Keratinocyte (primary cell): ENCODE measurements around the gene TOP2A. TPM values are rescaled to one million over a fixed set of nuclear protein-coding genes. Genes with fewer than 3 reads are reported as not detected.

Source experiments
- DNase-seq: peaks from one replicate; pipeline ENCODE4 v3.0.0-alpha.2; 2011; ENCODE audit warnings: low read depth, missing footprints, low spot score
- FAIRE-seq: peaks from 2 replicates; lab custom pipeline; 2011; peaks lifted over from hg19 to GRCh38; lab: Jason Lieb, UNC
- H2AFZ ChIP-seq: 2 replicates; pipeline ENCODE4 v1.6.0; 2012; ENCODE audit warnings: low read length, control low read depth, inconsistent platforms; ENCODE audit not compliant: control insufficient read depth
- H3K27ac ChIP-seq: 2 replicates; pipeline ENCODE4 v1.5.1; 2011; ENCODE audit warnings: low read length; ENCODE audit not compliant: control insufficient read depth, insufficient read depth
- H3K27me3 ChIP-seq: 3 replicates; pipeline ENCODE4 v1.6.0; 2011; ENCODE audit warnings: low read length; ENCODE audit not compliant: control insufficient read depth, insufficient read depth; ENCODE audit errors: extremely low read depth
- H3K36me3 ChIP-seq, 2 experiments: 2 replicates in 1 of 2; 3 replicates in 1 of 2; pipeline ENCODE4 v1.5.1; 2011; ENCODE audit warnings: low read length in 2 of 2, mild to moderate bottlenecking in 1 of 2; ENCODE audit not compliant: control insufficient read depth in 2 of 2, insufficient read depth in 2 of 2; ENCODE audit errors: extremely low read depth in 1 of 2
- H3K4me1 ChIP-seq: 3 replicates; pipeline ENCODE4 v1.5.1; 2011; ENCODE audit warnings: low read length; ENCODE audit not compliant: control insufficient read depth, insufficient read depth; ENCODE audit errors: extremely low read depth
- H3K4me2 ChIP-seq: 3 replicates; pipeline ENCODE4 v1.6.0; 2011; ENCODE audit warnings: low read depth, low read length; ENCODE audit not compliant: control insufficient read depth, insufficient read depth; ENCODE audit errors: extremely low read depth
- H3K4me3 ChIP-seq, 3 experiments: fragments of 200-600 bp in 1 of 3; sonication (generic) in 1 of 3; 2 replicates in 2 of 3; 3 replicates in 1 of 3; pipeline ENCODE4 v1.5.1; 2011 to 2016; ENCODE audit warnings: low read length in 3 of 3, mild to moderate bottlenecking in 3 of 3, control low read depth in 2 of 3, inconsistent platforms in 1 of 3, low read depth in 1 of 3, mixed read lengths in 1 of 3, mixed run types in 1 of 3, moderate library complexity in 1 of 3; ENCODE audit not compliant: control insufficient read depth in 2 of 3, insufficient read depth in 2 of 3; ENCODE audit errors: extremely low read depth in 1 of 3
- H3K79me2 ChIP-seq: 2 replicates; pipeline ENCODE4 v1.6.0; 2012; ENCODE audit warnings: low read length; ENCODE audit not compliant: control insufficient read depth, insufficient read depth
- H3K9ac ChIP-seq: 3 replicates; pipeline ENCODE4 v1.6.0; 2011; ENCODE audit warnings: low read length; ENCODE audit not compliant: control insufficient read depth, insufficient read depth; ENCODE audit errors: extremely low read depth
- H3K9me1 ChIP-seq: 3 replicates; pipeline ENCODE4 v1.6.0; 2011; ENCODE audit warnings: low read length; ENCODE audit not compliant: control insufficient read depth, insufficient read depth; ENCODE audit errors: extremely low read depth
- H3K9me3 ChIP-seq: 2 replicates; pipeline ENCODE4 v1.5.1; 2012; ENCODE audit warnings: low read depth, low read length; ENCODE audit not compliant: control insufficient read depth
- H4K20me1 ChIP-seq: 3 replicates; pipeline ENCODE4 v1.6.0; 2011; ENCODE audit warnings: low read length; ENCODE audit not compliant: control insufficient read depth, insufficient read depth; ENCODE audit errors: extremely low read depth
- EZH2 ChIP-seq: IDR thresholded peaks from one replicate; pipeline ENCODE4 v1.6.1; 2012; ENCODE audit warnings: inconsistent platforms, mild to moderate bottlenecking, low read length, moderate library complexity
- dilution Hi-C: fragments of 300-500 bp; cut with MboI; formaldehyde crosslinking; loops from one replicate; pipeline ENCODE4 v1.7.0; 2020; ENCODE audit warnings: low sequenced_read_pairs; ENCODE audit not compliant: extremely low pct_ligation_motif_present
- polyA plus RNA-seq, 5 experiments: library from polyadenylated mRNA; depleted of rRNA in 3 of 5; stranded (reverse) in 3 of 5; stranded (forward) in 1 of 5; unstranded in 1 of 5; fragments of >200 nt; gene quantifications; 1 replicate in 1 of 5; 2 replicates in 3 of 5; 3 replicates in 1 of 5; pipeline versions ENCODE4 v1.2.1 to v1.2.3, GENCODE V29; 2011 to 2012; ENCODE audit warnings: missing spikeins in 2 of 5, low read depth in 1 of 5, low replicate concordance in 1 of 5
- TF ChIP-seq, protein P1 (sequence below), 3 experiments: IDR thresholded peaks in 1 of 3; conservative IDR thresholded peaks in 1 of 3; optimal IDR thresholded peaks in 1 of 3; 2 replicates in 2 of 3; 3 replicates in 1 of 3; pipeline versions ENCODE3 to v1.5.1; 2011; ENCODE audit warnings: low read length in 3 of 3, mild to moderate bottlenecking in 3 of 3, moderate library complexity in 2 of 3, control low read depth in 1 of 3, inconsistent platforms in 1 of 3; ENCODE audit not compliant: insufficient read depth in 2 of 3; ENCODE audit errors: extremely low read depth in 1 of 3

TOP2A gene
- polyA plus RNA-seq, 1 donor (not counting 4 experiments of a cell fraction or from before 2014, with no cell fraction given), result 45.0 TPM

DNA sequence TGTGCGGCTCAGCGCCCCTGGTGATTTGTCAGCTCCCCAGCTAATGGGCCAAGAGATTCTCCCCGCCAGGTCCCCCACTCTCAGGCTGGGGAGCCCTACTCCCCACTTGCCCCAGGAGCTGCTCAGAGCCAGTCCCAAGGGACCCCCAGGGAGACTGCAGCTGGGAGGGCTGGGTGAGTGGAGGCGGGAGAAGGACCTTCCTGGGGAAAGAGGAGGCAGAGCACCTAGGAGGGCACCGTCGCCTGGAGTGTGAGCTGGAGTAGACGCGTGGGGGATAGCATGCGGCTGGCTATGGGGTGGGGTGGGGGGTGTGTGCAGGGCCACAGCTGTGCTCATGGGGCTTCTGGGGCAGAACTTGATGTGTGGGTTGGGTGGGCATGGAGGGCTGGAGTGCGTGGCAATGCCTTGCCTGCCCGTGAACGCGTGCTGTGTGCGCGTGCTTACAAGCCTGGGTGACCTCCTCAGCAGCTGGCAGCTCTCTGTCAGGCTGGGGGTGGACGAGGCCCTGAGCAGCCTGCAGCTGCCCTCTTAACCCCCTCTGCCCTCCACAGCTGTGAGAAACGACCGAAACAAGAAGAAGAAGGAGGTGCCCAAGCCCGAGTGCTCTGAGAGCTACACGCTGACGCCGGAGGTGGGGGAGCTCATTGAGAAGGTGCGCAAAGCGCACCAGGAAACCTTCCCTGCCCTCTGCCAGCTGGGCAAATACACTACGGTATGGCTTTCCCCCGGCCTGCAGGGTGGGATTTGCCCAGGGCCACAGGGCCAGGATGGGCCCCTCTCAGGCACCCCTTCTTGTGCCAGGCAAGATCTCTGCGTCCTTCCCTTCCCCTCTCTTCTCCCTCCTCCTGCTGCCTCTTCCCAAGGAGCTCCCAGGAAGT lies 66.1 kb downstream of the TOP2A start:
- Histone ChIP-seq H3K9me3 (no peaks in the 10 kb centered on the region), H3K27ac (no peak overlapping the region), H4K20me1 (no peaks in the 10 kb centered on the region), H3K36me3 (peaks cover 14 to 20% of the 10 kb centered on the region in 2 experiments), H3K79me2 (peaks cover 17% of the 10 kb centered on the region), H2AFZ (no peak overlapping the region), H3K27me3 (no peaks in the 10 kb centered on the region), H3K4me3 (no peak overlapping the region), H3K4me2 (no peak overlapping the region), H3K4me1 (peaks cover 38% of the 10 kb centered on the region), H3K9ac (no peak overlapping the region), H3K9me1 (peaks cover 2% of the 10 kb centered on the region)
- FAIRE-seq (no peak), DNase-seq (no peak)
- dilution Hi-C loops, result no loop called here
- no peak for TF ChIP-seq EZH2
- TF ChIP-seq, protein P1, sequence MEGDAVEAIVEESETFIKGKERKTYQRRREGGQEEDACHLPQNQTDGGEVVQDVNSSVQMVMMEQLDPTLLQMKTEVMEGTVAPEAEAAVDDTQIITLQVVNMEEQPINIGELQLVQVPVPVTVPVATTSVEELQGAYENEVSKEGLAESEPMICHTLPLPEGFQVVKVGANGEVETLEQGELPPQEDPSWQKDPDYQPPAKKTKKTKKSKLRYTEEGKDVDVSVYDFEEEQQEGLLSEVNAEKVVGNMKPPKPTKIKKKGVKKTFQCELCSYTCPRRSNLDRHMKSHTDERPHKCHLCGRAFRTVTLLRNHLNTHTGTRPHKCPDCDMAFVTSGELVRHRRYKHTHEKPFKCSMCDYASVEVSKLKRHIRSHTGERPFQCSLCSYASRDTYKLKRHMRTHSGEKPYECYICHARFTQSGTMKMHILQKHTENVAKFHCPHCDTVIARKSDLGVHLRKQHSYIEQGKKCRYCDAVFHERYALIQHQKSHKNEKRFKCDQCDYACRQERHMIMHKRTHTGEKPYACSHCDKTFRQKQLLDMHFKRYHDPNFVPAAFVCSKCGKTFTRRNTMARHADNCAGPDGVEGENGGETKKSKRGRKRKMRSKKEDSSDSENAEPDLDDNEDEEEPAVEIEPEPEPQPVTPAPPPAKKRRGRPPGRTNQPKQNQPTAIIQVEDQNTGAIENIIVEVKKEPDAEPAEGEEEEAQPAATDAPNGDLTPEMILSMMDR (optimal IDR thresholded peaks at IDR 0.05 in 1 of 3, IDR thresholded peaks at IDR 0.05 in 1 of 3, conservative IDR thresholded peaks at IDR 0.05 in 1 of 3; ENCODE audit: extremely low read depth in 1 of 3, insufficient read depth in 2 of 3, low read length in 3 of 3), result no peak

DNA sequence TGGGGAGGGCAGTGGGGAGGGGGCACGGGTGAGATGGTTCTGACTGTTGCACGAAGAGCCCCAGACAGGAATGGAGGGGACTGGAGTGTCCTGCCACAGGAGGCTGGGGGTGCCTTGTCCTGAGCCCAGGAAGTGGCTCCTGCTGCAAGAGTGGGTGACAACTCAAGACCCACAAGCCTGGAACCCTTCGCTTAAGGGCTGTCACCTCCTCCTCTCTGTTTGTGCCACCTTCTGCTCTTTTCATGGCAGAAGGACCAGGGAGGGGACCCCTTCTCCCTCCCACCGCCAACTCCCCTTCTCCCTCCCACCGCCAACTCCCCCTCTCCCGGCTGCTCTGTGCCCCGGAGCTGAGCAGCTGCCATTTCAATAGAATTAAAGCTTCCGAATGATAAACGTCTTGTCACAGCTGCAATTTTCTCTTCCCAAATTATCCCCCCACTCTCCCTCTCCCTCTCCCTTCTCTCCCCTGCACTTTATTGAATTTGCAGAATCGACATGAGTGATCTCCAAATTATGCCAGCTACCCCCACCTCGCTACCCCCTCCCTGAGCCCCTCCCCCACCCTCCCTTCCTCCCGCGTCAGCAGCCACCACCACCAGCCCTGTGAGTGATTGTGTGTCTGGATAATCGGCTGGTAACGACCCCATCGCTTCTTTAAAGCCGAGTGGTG lies 66.9 kb downstream of the TOP2A start:
- TF ChIP-seq EZH2, result no peak
- TF ChIP-seq, protein P1 (optimal IDR thresholded peaks at IDR 0.05 in 1 of 3, IDR thresholded peaks at IDR 0.05 in 1 of 3, conservative IDR thresholded peaks at IDR 0.05 in 1 of 3; ENCODE audit: extremely low read depth in 1 of 3, insufficient read depth in 2 of 3, low read length in 3 of 3), result no peak
- H2AFZ ChIP-seq, result no peak overlapping the region
- H3K4me3 ChIP-seq, result no peak overlapping the region
- FAIRE-seq (no peak), DNase-seq (no peak)
- peaks cover 43% of the 10 kb centered on the region for H3K4me1 ChIP-seq
- no peaks in the 10 kb centered on the region for H3K27me3 ChIP-seq
- H3K36me3 ChIP-seq, result peaks cover 14 to 20% of the 10 kb centered on the region in 2 experiments
- no peaks in the 10 kb centered on the region for H3K9me3 ChIP-seq
- H3K9ac ChIP-seq, result peak overlapping the region; percentile 74
- H3K9me1 ChIP-seq, result peaks cover 2% of the 10 kb centered on the region
- dilution Hi-C loops, result no loop called here
- H3K4me2 ChIP-seq, result no peak overlapping the region
- peaks cover 21% of the 10 kb centered on the region for H3K79me2 ChIP-seq
- no peaks in the 10 kb centered on the region for H4K20me1 ChIP-seq
- H3K27ac ChIP-seq, result peak overlapping the region; percentile 90
